K562 (cell line): ENCODE measurements around the gene ALG9. TPM values are rescaled to one million over a fixed set of nuclear protein-coding genes. Genes with fewer than 3 reads are reported as not detected.

Source experiments
- CBX3 ChIP-seq, 2 experiments: IDR thresholded peaks; 1 replicate in 1 of 2; 2 replicates in 1 of 2; pipeline ENCODE4 v1.6.1; 2012; ENCODE audit warnings: inconsistent platforms in 2 of 2, low read length in 2 of 2, borderline replicate concordance in 1 of 2, control low read depth in 1 of 2
- KLF6 ChIP-seq: fragments of 250-450 bp; sonication (Bioruptor Pico); IDR thresholded peaks from 2 replicates; pipeline ENCODE4 v1.4.0; 2020; ENCODE audit warnings: mild to moderate bottlenecking, moderate library complexity, borderline replicate concordance
- MBD2 ChIP-seq: sonication (generic); IDR thresholded peaks from 2 replicates; pipeline ENCODE4 v1.6.1; 2016; ENCODE audit warnings: low read depth, borderline replicate concordance
- MYC ChIP-seq, 2 experiments: fragments of 250-450 bp in 1 of 2; sonication (Bioruptor Pico) in 1 of 2; IDR thresholded peaks; 2 replicates each; pipeline versions ENCODE4 v1.5.1 to v1.6.1; 2012 to 2021; ENCODE audit warnings: low read depth in 2 of 2, borderline replicate concordance in 1 of 2, improper control_type of control experiment in 1 of 2, low read length in 1 of 2, mild to moderate bottlenecking in 1 of 2, moderate library complexity in 1 of 2
- ZNF316 ChIP-seq: fragments of 450-650 bp; IDR thresholded peaks from 2 replicates; pipeline ENCODE4 v1.6.1; 2016
- ZNF583 ChIP-seq: fragments of 250-450 bp; sonication (Bioruptor Pico); IDR thresholded peaks from 2 replicates; pipeline ENCODE4 v1.4.0; 2020
- polyA plus RNA-seq, 8 experiments: library from polyadenylated mRNA; depleted of rRNA in 4 of 8; stranded (reverse) in 5 of 8; unstranded in 3 of 8; fragments of >200 nt; fragmentation: Nextera tagmentation in 2 of 8; fragmentation: Illumina TruSeq in 1 of 8; extraction: Ambion mirVana in 2 of 8; extraction: Trizol in 1 of 8; gene quantifications; 2 replicates each; pipeline versions ENCODE4 v1.2.1 to v1.2.3, GENCODE V29; 2011 to 2014; ENCODE audit warnings: inconsistent platforms in 1 of 8, missing spikeins in 1 of 8
- total RNA-seq, 7 experiments: library from RNA; depleted of rRNA in 6 of 7; stranded (reverse); fragments of >200 nt in 6 of 7; fragmentation: Illumina TruSeq in 2 of 7; extraction: Trizol in 2 of 7; gene quantifications; 2 replicates each; pipeline versions ENCODE4 v1.2.1 to v1.2.3, GENCODE V29; 2011 to 2021; ENCODE audit warnings: low replicate concordance in 1 of 7
- TF ChIP-seq, protein P1 (sequence below): sonication (generic); formaldehyde crosslinking; IDR thresholded peaks from 2 replicates; pipeline ENCODE4 v1.8.0; 2022; ENCODE audit warnings: mild to moderate bottlenecking, missing genetic modification reagents
- TF ChIP-seq, protein P2 (sequence below): fragments of 450-650 bp; IDR thresholded peaks from 2 replicates; pipeline ENCODE4 v1.6.1; 2016; ENCODE audit warnings: borderline replicate concordance
- TF ChIP-seq, protein P3 (sequence below): fragments of 450-650 bp; formaldehyde crosslinking; IDR thresholded peaks from 2 replicates; pipeline ENCODE4 v1.4.0; 2020; ENCODE audit warnings: mild to moderate bottlenecking, moderate library complexity
- TF ChIP-seq, protein P4 (sequence below): sonication (generic); IDR thresholded peaks from 2 replicates; pipeline ENCODE4 v1.6.1; 2016
- TF ChIP-seq, protein P5 (sequence below), 2 experiments: fragments of 450-650 bp; IDR thresholded peaks; 2 replicates each; pipeline ENCODE4 v1.6.1; 2016
- TF ChIP-seq, protein P6 (sequence below): fragments of 200-800 bp; sonication (Bioruptor generic); IDR thresholded peaks from 2 replicates; pipeline ENCODE4 v1.6.1; 2017; ENCODE audit warnings: missing genetic modification characterization, missing compliant biosample characterization

Gene ALG9
- total and polyA plus RNA-seq, 9 of the 15 experiments (the other 6 are each of a cell fraction or from before 2014, with no cell fraction given) = 11.5 to 40.5 (median 24.9) TPM

DNA sequence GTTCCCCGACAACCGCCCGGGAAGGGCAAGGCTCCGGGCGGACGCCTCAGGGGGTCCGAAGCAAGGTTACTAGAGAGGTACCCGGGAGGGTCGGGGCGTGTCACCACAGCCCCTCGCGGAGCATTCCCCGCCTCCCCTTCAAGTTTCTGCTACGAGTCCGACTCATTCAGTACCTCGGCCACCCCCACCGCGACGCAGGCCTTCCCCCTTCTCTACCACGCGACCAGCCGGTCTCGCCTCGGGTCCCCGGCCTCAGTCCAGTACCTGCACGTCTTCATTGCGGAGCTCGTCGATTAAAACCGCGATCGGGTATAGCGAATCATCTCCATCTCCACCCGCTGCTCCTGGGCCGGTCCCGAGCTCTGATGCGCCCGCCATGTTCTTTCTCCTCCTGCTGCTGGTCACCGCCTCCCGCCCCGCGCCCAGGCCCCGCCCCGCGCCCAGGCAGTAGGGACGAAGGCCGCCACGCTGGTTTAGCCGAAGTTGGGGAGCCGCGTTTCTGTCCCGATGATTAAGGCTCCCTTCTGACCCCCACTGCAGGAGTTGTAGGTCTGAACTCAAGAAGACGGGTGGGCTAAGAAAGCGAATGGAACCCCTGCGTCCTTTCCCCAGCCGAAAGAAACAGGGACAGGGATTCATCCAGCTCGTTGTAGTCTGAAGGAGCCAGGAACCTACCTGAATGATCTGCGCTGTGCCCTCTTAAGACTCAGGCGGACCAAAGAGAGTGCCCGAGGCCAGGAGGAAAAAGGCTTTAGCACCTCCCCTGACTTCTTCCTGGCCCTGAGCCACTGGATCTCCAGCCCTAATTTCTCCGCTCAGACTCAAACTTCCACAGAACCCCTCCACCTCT is 105.2 kb downstream of the ALG9 start, which contains the start of gene PPP2R1B (continued):
- TF ChIP-seq, protein P1, sequence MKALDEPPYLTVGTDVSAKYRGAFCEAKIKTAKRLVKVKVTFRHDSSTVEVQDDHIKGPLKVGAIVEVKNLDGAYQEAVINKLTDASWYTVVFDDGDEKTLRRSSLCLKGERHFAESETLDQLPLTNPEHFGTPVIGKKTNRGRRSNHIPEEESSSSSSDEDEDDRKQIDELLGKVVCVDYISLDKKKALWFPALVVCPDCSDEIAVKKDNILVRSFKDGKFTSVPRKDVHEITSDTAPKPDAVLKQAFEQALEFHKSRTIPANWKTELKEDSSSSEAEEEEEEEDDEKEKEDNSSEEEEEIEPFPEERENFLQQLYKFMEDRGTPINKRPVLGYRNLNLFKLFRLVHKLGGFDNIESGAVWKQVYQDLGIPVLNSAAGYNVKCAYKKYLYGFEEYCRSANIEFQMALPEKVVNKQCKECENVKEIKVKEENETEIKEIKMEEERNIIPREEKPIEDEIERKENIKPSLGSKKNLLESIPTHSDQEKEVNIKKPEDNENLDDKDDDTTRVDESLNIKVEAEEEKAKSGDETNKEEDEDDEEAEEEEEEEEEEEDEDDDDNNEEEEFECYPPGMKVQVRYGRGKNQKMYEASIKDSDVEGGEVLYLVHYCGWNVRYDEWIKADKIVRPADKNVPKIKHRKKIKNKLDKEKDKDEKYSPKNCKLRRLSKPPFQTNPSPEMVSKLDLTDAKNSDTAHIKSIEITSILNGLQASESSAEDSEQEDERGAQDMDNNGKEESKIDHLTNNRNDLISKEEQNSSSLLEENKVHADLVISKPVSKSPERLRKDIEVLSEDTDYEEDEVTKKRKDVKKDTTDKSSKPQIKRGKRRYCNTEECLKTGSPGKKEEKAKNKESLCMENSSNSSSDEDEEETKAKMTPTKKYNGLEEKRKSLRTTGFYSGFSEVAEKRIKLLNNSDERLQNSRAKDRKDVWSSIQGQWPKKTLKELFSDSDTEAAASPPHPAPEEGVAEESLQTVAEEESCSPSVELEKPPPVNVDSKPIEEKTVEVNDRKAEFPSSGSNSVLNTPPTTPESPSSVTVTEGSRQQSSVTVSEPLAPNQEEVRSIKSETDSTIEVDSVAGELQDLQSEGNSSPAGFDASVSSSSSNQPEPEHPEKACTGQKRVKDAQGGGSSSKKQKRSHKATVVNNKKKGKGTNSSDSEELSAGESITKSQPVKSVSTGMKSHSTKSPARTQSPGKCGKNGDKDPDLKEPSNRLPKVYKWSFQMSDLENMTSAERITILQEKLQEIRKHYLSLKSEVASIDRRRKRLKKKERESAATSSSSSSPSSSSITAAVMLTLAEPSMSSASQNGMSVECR (CRISPR knock-in tag) = peak; percentile 63
- TF ChIP-seq, protein P2, sequence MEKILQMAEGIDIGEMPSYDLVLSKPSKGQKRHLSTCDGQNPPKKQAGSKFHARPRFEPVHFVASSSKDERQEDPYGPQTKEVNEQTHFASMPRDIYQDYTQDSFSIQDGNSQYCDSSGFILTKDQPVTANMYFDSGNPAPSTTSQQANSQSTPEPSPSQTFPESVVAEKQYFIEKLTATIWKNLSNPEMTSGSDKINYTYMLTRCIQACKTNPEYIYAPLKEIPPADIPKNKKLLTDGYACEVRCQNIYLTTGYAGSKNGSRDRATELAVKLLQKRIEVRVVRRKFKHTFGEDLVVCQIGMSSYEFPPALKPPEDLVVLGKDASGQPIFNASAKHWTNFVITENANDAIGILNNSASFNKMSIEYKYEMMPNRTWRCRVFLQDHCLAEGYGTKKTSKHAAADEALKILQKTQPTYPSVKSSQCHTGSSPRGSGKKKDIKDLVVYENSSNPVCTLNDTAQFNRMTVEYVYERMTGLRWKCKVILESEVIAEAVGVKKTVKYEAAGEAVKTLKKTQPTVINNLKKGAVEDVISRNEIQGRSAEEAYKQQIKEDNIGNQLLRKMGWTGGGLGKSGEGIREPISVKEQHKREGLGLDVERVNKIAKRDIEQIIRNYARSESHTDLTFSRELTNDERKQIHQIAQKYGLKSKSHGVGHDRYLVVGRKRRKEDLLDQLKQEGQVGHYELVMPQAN = peak; percentile 73; the same call in 1 of the 2 replicates
- peak; percentile 24 for TF ChIP-seq MYC (IDR thresholded peaks at IDR 0.05; ENCODE audit: low read depth, low read length)
- peak; percentile 63; the same call in 1 of the 2 replicates for TF ChIP-seq MYC (CRISPR knock-in tag; IDR thresholded peaks at IDR 0.05; ENCODE audit: borderline replicate concordance, low read depth)
- TF ChIP-seq ZNF316 = 0 out of 2 replicates have a peak, but pooled peaks have one; percentile 1
- TF ChIP-seq, protein P3, sequence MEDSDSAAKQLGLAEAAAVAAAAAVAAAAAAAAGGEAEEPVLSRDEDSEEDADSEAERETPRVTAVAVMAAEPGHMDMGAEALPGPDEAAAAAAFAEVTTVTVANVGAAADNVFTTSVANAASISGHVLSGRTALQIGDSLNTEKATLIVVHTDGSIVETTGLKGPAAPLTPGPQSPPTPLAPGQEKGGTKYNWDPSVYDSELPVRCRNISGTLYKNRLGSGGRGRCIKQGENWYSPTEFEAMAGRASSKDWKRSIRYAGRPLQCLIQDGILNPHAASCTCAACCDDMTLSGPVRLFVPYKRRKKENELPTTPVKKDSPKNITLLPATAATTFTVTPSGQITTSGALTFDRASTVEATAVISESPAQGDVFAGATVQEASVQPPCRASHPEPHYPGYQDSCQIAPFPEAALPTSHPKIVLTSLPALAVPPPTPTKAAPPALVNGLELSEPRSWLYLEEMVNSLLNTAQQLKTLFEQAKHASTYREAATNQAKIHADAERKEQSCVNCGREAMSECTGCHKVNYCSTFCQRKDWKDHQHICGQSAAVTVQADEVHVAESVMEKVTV (CRISPR knock-in tag) = no peak
- TF ChIP-seq, protein P4, sequence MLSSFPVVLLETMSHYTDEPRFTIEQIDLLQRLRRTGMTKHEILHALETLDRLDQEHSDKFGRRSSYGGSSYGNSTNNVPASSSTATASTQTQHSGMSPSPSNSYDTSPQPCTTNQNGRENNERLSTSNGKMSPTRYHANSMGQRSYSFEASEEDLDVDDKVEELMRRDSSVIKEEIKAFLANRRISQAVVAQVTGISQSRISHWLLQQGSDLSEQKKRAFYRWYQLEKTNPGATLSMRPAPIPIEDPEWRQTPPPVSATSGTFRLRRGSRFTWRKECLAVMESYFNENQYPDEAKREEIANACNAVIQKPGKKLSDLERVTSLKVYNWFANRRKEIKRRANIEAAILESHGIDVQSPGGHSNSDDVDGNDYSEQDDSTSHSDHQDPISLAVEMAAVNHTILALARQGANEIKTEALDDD = 0 out of 2 replicates have a peak, but pooled peaks have one; percentile 9
- TF ChIP-seq, protein P5, sequence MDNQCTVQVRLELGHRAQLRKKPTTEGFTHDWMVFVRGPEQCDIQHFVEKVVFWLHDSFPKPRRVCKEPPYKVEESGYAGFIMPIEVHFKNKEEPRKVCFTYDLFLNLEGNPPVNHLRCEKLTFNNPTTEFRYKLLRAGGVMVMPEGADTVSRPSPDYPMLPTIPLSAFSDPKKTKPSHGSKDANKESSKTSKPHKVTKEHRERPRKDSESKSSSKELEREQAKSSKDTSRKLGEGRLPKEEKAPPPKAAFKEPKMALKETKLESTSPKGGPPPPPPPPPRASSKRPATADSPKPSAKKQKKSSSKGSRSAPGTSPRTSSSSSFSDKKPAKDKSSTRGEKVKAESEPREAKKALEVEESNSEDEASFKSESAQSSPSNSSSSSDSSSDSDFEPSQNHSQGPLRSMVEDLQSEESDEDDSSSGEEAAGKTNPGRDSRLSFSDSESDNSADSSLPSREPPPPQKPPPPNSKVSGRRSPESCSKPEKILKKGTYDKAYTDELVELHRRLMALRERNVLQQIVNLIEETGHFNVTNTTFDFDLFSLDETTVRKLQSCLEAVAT (IDR thresholded peaks at IDR 0.05) = peak in 1 of 2 experiments; percentile 13; a peak in 1 of 4 replicates
- TF ChIP-seq CBX3 (IDR thresholded peaks at IDR 0.05; ENCODE audit: borderline replicate concordance in 1 of 2, low read length in 2 of 2) = peak in 1 of 2 experiments; percentile 4; a peak in 1 of 3 replicates
- no peak for TF ChIP-seq KLF6 (CRISPR knock-in tag)
- TF ChIP-seq, protein P6, sequence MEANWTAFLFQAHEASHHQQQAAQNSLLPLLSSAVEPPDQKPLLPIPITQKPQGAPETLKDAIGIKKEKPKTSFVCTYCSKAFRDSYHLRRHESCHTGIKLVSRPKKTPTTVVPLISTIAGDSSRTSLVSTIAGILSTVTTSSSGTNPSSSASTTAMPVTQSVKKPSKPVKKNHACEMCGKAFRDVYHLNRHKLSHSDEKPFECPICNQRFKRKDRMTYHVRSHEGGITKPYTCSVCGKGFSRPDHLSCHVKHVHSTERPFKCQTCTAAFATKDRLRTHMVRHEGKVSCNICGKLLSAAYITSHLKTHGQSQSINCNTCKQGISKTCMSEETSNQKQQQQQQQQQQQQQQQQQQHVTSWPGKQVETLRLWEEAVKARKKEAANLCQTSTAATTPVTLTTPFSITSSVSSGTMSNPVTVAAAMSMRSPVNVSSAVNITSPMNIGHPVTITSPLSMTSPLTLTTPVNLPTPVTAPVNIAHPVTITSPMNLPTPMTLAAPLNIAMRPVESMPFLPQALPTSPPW (CRISPR knock-in tag) = peak; percentile 62
- peak; percentile 54; the same call in 1 of the 2 replicates for TF ChIP-seq MBD2
- TF ChIP-seq ZNF583 (CRISPR knock-in tag) = no peak
